H54 (cell line): ENCODE data around the gene PCP2.

Experiments
- DNase-seq: peaks from one replicate; pipeline ENCODE4 v3.0.0; 2011; ENCODE audit warnings: low spot score, mixed read lengths; ENCODE audit not compliant: insufficient read length
- FAIRE-seq: peaks from 3 replicates; lab custom pipeline; 2011; peaks lifted over from hg19 to GRCh38; lab: Jason Lieb, UNC
- POLR2A ChIP-seq: IDR thresholded peaks from 2 replicates; pipeline ENCODE4 v1.6.1; 2011; ENCODE audit warnings: low read depth, mild to moderate bottlenecking, low read length

PCP2 gene

DNA sequence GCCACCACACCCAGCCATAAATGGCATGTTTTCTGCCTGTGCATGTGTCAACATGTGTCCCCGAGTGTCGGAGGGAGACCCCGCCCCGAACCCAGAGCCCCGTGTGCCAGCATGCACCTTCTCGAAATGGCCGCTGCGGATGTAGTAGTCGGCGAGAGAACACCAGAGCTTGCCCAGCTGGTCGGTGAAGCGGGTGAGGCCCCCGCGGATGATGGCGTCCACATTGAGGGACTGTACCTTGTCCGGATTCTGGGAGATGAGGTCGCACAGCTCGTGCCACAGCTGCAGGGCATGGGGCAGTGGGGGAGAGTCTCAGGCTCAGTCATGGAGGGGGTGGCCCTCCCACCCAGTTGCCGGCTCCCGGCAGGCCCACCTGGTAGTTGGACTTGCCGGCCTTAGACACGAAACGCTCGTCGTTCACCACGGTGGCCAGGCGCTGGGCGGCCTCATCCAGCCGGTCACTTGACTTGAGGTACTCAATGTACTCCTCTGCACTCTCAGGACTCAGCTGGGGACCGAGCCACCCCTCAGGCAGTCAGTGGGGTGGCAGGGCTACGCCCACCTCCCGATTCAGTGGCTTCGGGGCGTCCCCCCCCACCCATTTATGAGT lies 7.7 kb downstream of the PCP2 start:
- DNase-seq (no peak), FAIRE-seq (no peak)
- TF ChIP-seq POLR2A = no peak

DNA sequence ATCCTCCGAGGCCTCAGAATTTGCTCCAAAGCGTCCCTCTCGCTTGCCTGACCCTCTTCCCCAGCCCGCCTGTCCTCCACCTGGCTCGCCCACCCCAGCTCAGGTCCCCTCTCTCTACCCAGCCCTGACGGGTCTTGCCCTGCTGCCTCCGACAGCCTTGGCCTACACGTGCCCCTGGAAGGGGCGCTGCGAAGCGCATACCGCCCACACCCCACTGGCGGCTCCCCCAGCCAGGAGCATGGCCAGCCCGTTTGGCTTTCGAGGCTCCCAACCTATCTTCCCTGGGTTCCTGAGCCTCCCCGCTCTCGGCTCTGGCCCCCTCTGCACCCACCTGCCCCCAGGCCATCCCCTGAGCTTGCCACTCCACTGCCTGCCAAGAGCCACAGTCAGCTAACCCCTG lies 8.7 kb downstream of the PCP2 start:
- FAIRE-seq (no peak), DNase-seq (no peak)
- no peak for TF ChIP-seq POLR2A

DNA sequence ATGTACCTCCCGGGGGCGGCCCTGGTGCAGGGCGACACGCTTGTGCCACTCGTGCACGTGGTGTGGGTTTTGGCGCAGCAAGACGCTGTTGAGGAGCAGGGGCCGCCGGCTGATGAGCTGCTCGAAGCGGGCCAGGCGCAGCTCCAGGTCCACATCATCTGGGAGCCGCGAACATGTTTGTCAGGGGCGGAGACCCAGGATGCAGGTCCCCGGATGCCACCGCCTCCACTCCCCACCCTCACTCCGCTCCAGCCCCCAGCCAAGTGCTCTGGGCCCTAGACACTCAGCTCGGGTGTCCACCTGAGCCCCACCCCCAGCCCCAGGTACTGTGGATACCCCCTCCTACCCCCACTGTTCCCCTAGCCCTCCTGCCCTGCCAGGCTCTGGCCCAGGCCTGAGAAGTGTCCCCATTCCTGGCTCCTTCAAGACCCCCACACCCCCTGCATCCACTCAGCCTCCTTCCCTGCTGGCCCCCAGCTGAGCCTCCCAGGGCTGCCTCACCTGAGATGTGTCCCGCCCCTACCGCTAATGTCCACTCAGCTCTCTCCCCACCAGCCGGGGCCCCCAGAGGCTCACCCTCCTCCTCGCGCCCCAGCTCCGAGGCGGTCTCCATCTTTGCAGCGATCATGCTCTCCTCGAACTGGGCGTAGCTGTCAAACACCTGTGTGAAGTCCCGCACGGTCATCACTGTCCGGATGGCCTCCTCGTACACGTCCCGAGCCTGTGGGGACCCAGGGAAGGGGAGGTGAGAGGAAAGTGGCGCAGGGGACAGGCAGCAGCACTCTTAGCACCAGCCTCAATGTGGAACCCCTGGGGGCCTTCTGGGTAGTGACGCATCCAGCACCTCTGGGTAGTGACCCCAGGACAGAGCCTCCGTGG lies 9.6 kb downstream of the PCP2 start:
- no peak for TF ChIP-seq POLR2A
- no peak for FAIRE-seq
- DNase-seq = no peak

DNA sequence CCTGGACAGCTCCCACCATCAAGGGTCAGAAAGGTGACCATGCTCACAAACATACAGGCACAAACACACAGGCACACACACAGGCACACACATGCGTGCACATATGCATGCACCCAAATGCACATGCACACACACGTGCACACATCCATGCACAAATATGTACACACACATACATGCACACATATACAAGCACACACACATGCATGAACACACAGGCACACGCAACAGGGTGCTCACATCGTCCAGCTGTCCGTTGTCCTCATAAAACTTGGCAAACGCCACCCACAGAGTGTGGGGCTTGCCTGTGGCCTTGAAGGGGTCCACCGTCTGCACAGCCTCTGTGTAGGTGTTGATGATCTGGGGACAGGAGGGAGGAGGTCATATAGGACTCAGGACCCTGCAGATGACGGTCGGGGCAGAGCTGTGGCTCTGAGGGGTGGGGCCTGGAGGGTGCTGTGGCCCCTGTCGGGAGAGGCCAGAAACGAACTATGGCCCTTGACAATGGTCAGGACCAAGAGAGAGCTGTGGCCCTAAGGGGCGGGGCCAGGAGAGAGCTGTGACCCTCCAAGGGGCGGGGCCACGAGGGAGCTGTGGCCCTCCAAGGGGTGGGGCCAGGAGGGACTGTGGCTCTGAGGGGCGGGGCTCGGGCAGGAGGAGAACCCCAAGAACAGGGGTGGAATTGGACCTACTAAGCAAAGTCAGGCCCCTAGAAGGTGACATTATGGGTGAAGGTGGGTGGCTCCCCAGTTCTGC lies 10.4 kb downstream of the PCP2 start:
- no peak for TF ChIP-seq POLR2A
- DNase-seq (no peak), FAIRE-seq (no peak)

DNA sequence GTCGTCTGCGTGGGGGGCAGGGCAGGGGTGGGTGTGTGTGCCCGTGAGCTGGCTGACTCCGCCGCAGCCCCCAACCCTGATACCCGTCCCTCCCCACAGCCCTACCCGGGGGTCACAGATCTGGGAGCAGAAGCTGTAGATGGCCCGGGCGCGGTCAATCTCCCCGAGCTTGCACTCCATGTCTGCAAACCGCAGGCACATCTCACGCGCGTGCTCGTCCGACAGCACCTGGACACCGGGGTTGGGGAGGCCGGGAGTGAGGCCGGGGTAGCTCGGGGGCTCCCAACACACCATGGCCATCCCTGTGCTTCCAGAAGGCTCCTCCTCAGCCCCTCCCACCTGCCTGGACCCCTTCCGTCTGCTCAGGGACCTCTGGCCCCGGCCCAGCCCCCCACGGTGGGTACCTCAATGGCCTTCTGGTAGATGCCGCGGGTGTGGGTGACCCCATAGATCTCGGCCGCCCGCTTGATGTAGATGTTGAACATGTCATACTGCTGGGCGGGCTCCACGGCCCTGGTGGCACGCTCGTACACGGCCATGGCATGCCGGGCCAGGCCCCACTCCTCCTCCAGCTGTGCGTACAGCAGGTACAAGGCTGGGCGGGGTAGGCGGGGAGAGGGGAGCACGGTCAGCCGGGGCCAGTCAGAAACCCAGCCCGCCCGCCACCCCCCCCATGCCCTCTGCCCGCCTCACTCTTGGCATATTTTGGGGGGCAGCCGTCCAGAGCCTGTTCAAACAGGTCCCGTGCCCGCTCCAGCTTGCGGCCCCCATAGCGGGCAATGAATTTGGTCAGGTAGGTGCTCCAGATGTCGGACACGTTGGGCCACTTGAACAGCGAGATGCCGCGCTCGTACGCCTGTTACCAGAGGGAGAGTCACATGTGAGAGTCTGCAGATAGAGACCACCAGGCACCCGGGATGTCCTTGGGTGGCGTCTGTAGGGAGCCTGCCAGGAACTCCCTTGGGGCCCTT lies 12.8 kb downstream of the PCP2 start:
- TF ChIP-seq POLR2A = no peak
- no peak for FAIRE-seq
- no peak for DNase-seq

DNA sequence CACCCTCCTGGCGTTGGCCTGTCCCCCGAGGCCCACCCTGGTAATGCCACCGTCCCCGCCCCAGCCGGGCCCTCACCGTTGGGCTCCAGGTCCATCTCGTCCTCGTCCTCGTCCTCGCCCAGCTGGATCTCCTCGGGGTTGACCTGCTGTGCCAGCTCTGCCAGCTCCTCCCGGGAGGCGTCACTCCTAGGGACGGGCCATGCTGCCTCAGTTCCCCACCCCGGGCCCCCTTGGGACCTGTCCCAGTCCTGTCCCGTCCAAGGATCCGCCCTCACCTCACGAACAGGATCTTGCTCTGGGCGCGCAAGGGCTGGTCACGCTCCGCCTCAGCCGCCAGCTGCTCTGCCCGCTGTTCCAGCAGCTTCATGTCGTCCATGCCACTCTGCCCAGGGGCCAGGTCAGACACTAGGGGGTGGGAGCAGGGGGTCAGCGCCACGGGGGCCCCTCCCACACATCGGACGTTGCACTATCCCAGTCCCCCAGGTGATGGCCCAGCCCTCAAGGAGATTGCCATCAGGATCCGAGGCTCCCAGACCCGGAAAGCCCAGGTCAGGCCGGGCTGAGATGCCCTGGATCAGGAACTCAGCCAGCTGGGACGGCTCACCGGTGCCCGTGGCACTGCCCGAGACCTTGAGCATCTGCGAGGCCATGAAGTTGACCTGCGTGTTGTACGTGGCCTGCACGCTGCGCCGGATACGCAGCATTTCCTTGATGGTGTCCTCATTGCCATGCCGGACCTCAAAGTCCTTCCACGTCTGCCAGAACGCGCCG lies 13.7 kb downstream of the PCP2 start:
- FAIRE-seq = no peak
- DNase-seq = no peak
- no peak for TF ChIP-seq POLR2A

DNA sequence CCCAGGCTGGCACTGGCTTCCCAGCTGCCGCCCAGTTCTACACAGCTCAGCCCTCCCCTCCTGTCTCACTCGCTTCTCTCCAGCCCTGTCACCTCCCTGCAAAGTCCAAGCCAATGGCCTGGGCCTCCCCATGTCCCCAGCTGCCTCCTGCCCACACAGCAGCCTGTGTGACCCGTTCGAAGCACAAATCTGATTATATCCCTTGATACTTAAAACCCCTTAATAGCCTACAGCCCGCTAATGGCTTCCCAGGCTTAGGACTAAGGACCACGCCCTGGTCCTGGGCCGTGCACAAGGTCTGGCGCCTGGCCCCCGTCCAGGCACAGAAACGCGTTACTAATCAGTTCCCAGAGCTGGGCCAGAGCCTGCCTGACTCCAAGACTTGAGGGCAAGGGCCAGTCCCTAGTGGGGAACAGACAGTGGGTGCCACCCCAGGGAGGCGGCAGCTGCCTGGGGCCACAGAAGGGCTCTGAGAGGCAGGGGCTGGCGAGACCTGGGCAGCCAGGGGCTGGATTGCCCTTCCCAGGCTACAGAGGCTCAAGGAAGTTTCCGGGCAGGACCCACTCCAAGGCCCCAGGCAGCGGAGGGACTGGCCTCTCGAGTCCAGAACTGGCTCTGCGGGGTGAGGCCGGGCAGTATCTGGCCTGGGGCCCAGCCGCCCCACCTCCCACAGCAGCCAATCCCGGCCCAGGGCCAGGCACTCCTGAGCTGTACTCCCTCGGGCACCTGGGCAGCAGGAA lies 14.6 kb downstream of the PCP2 start:
- DNase-seq = no peak
- no peak for TF ChIP-seq POLR2A
- FAIRE-seq = no peak

DNA sequence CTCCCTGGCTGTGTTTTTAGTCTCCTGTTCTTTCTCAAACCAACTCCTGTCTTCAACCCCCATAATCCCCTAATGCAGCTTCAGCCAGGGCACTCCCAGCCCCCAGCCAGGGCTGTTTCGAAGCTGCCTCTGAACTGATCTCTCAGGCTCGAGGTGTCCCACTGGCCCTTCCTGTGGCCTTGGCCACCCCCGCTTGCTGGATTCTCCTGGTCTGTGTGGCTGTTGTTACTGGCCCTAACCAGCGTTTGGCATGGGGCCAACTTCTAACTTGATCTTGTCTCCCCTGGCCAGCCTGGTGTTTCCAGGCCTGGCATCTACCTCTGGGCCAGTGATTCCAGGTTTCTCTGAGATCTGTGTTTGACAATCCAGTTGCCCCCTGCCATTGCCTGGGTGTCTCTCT lies 15.2 kb downstream of the PCP2 start:
- no peak for TF ChIP-seq POLR2A
- DNase-seq = no peak
- no peak for FAIRE-seq

DNA sequence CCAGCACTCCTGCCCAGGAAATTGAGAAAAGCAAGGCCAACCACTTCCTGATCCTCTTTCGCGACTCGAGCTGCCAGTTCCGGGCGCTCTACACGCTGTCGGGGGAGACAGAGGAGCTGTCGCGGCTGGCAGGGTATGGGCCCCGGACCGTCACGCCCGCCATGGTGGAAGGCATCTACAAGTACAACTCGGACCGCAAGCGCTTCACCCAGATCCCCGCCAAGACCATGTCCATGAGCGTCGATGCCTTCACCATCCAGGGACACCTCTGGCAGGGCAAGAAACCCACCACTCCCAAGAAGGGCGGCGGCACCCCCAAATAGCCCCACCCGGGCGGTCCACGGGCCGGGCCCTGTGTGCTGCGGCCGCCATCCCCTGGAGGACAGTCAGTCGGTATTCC lies 15.8 kb downstream of the PCP2 start:
- FAIRE-seq (no peak), DNase-seq (no peak)
- TF ChIP-seq POLR2A = no peak

DNA sequence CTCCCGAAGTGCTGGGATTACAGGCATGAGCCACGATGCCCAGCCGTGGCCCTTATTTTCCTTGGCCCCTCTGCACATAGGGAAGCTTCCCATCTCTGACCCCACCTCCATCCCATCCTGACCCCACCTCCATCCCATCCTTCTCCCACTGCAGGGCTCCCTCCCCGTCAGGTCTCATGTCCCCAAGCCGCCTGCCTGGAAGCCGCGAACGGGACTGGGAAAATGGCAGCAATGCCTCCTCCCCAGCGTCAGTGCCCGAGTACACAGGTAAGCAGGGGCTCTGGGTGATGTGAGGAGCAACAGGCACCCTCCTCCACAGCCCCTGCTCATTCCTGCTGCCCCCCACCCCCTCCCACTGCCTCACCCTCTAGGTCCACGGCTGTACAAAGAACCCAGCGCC lies 16.3 kb downstream of the PCP2 start:
- FAIRE-seq (no peak), DNase-seq (no peak)
- no peak for TF ChIP-seq POLR2A

DNA sequence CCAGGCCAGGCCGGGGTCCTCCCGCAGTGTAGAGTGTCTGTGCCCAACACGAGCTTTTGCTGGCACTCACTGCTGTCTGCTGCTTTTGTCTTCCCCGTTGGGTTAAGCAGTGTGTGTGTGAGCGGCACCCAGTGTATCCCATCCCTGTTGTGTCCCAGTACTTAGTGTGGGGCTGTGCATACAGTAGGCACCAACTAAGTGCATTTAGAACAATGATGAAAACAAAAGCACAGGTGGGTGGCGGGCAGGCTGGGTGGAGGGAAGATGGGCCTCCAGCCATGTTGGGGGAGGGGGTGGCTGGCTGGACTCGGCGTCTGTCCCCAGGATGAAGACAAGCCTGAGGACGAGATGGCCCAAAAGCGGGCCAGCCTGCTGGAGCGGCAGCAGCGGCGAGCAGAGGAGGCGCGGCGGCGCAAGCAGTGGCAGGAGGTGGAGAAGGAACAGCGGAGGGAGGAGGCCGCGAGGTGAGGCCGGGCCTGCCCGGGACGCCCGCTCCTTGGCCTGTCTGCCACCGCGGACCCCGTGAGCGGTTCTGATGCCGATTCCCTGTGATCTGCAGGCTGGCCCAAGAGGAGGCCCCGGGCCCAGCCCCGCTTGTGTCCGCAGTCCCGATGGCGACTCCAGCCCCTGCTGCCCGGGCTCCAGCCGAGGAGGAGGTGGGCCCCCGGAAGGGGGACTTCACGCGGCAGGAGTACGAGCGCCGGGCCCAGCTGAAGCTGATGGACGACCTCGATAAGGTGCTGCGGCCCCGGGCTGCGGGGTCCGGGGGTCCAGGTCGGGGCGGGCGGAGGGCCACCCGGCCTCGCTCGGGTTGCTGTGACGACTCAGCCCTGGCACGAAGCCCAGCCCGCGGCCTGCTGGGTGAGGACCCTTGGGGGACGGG lies 18.4 kb downstream of the PCP2 start:
- TF ChIP-seq POLR2A = no peak
- DNase-seq (no peak), FAIRE-seq (no peak)
